Measurements from ENCODE around the gene UBE2G1. TPM values are rescaled to one million over a fixed set of nuclear protein-coding genes. Genes with fewer than 3 reads are reported as not detected.
A peak's percentile ranks its signal among the peaks of the same experiment; 100 is the strongest.

The UBE2G1 gene
- total RNA-seq, 1 donor from 2014 or later: 88.5 TPM

DNA sequence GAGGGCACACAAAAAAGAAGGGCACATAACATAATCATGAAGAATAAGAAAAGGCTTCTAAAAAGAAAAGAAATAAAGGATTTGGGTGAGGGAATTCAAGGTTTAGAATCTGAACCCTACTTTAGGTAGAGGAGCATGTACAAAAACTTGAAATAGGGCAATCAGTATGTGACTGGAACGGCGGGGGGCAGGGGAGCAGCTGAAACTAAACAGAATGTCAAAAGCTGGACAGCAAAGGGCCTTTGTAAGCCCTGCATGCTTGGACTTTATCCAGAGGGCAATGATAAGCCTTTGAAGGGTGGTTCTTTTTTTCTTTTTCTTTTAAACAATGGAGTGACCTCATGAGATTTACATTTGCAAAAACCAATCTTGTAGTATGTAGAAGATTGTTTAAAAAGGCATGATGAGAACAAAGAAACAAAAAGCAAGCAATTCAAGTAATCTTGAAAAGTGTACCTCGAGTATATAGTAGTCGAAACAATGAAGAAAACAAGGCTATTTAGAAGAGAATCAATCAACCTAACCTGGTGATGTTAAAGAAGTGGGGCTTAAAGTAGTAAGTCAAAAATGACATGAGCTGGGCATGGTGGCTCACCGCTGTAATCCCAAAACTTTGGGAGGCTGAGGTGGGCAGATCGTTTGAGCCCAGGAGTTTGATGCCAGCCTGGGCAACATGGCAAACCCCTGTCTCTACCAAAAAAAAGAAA lies 56.0 kb downstream of the UBE2G1 start:
- H3K9me3 Mint-ChIP-seq: peaks cover 40% of the 10 kb centered on the region
- TF ChIP-seq, protein P1, sequence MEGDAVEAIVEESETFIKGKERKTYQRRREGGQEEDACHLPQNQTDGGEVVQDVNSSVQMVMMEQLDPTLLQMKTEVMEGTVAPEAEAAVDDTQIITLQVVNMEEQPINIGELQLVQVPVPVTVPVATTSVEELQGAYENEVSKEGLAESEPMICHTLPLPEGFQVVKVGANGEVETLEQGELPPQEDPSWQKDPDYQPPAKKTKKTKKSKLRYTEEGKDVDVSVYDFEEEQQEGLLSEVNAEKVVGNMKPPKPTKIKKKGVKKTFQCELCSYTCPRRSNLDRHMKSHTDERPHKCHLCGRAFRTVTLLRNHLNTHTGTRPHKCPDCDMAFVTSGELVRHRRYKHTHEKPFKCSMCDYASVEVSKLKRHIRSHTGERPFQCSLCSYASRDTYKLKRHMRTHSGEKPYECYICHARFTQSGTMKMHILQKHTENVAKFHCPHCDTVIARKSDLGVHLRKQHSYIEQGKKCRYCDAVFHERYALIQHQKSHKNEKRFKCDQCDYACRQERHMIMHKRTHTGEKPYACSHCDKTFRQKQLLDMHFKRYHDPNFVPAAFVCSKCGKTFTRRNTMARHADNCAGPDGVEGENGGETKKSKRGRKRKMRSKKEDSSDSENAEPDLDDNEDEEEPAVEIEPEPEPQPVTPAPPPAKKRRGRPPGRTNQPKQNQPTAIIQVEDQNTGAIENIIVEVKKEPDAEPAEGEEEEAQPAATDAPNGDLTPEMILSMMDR (IDR thresholded peaks at IDR 0.05): no peak
- TF ChIP-seq EZH2phosphoT487 (IDR thresholded peaks at IDR 0.05): no peak
- no peak for TF ChIP-seq EZH2 (IDR thresholded peaks at IDR 0.05)
- Histone ChIP-seq H3K27me3 (no peaks in the 10 kb centered on the region), H3K27ac (no peak overlapping the region), H3F3A (ENCODE audit: low read depth) (peaks cover 13% of the 10 kb centered on the region), H2AFZ (replicated peaks) (no peak overlapping the region), H3K4me1 (no peaks in the 10 kb centered on the region), H3K36me3 (no peaks in the 10 kb centered on the region), H3K4me3 (no peak overlapping the region), H4K20me1 (ENCODE audit: low read depth) (peaks cover 5% of the 10 kb centered on the region), H3K79me2 (ENCODE audit: low read depth) (peaks cover 87% of the 10 kb centered on the region), H3K9me3 (ENCODE audit: low read depth) (peaks cover 4% of the 10 kb centered on the region), H3K4me2 (no peak overlapping the region), H3K9ac (no peak overlapping the region)
- H3K36me3 Mint-ChIP-seq: peaks cover 30% of the 10 kb centered on the region
- no peak for DNase-seq (ENCODE audit: low spot score)
- H3K4me3 Mint-ChIP-seq: no peak overlapping the region
- peaks cover 10% of the 10 kb centered on the region for H3K4me1 Mint-ChIP-seq
- H3K27ac Mint-ChIP-seq: no peak overlapping the region
- no peaks in the 10 kb centered on the region for H3K27me3 Mint-ChIP-seq (ENCODE audit: insufficient read depth, low read depth)

DNA sequence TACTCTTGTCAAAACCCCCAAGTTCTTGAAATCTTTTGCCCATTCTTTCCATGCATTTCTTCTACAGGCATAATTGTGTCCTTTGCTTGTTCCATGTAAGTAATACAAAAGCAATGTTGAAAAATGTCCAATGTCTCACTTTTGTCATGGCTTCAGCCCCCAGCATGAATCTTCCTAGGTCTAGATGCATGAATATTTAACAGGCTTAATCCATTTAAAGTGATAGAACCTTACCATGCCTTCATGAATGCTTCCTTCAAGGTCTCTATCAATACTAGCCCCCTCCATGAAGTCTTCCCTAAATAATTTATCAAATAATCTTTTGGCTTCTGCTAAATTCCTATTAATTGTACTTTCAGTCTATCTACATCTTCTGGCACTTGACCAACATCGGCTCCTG lies 56.6 kb downstream of the UBE2G1 start:
- Mint-ChIP-seq H3K36me3 (peaks cover 29% of the 10 kb centered on the region), H3K27me3 (ENCODE audit: insufficient read depth, low read depth) (no peaks in the 10 kb centered on the region), H3K27ac (no peak overlapping the region), H3K4me3 (no peak overlapping the region), H3K9me3 (peaks cover 37% of the 10 kb centered on the region), H3K4me1 (peaks cover 10% of the 10 kb centered on the region)
- Histone ChIP-seq H3K4me3 (no peak overlapping the region), H3K4me2 (no peak overlapping the region), H3K9ac (no peak overlapping the region), H4K20me1 (ENCODE audit: low read depth) (peaks cover 9% of the 10 kb centered on the region), H3K36me3 (no peaks in the 10 kb centered on the region), H3K79me2 (ENCODE audit: low read depth) (peaks cover 82% of the 10 kb centered on the region), H3K27me3 (no peaks in the 10 kb centered on the region), H3K4me1 (no peaks in the 10 kb centered on the region), H3F3A (ENCODE audit: low read depth) (peaks cover 19% of the 10 kb centered on the region), H2AFZ (replicated peaks) (no peak overlapping the region), H3K27ac (no peak overlapping the region), H3K9me3 (ENCODE audit: low read depth) (peaks cover 4% of the 10 kb centered on the region)
- TF ChIP-seq EZH2phosphoT487 (IDR thresholded peaks at IDR 0.05) (no peak), EZH2 (IDR thresholded peaks at IDR 0.05) (no peak)
- TF ChIP-seq, protein P1 (IDR thresholded peaks at IDR 0.05): no peak
- DNase-seq (ENCODE audit: low spot score): no peak

DNA sequence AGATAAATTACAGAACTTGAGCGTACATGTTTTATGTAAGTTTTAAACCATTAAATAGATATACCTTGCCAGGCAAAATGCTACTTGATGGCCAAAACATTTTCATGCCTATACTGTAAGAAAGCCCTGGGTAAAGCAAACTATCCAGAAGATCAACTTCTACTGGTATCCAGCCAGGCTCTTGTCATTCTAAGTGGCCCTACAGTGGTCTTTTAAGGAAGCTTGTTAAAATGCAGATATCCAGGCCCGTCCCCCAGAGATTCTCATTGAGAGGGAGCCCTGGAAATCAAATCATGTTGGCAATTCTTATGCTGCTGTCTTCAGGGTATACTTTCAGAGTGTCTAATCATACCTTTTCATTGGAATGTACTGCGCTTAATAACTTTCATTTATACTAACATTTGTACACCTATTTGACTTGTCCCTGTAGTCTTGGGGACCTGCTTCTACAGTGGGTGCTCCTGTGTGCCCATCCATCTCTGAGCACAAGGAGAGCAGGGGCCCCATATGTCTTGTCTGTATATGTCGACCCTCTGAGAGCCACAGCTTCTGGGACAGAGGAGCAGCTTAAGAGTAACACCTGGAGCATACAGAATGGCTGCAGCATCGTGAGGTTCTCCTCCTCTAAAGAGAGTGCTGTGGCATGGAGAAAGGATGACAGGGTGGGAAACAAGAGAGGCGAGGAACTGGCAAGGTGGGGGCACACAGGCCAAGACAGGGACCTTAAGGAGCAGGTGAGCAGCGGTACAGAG lies 59.1 kb downstream of the UBE2G1 start:
- Histone ChIP-seq H4K20me1 (ENCODE audit: low read depth) (peaks cover 20% of the 10 kb centered on the region), H3K9ac (no peak overlapping the region), H3K36me3 (no peaks in the 10 kb centered on the region), H3K27ac (no peak overlapping the region), H2AFZ (replicated peaks) (no peak overlapping the region), H3K27me3 (no peaks in the 10 kb centered on the region), H3K4me1 (no peaks in the 10 kb centered on the region), H3K4me2 (no peak overlapping the region), H3K4me3 (no peak overlapping the region), H3K79me2 (ENCODE audit: low read depth) (peaks cover 77% of the 10 kb centered on the region), H3F3A (ENCODE audit: low read depth) (peaks cover 22% of the 10 kb centered on the region), H3K9me3 (ENCODE audit: low read depth) (peaks cover 4% of the 10 kb centered on the region)
- Mint-ChIP-seq H3K27ac (peak overlapping the region; percentile 3), H3K4me3 (no peak overlapping the region), H3K4me1 (peaks cover 10% of the 10 kb centered on the region), H3K9me3 (peaks cover 20% of the 10 kb centered on the region), H3K36me3 (peaks cover 28% of the 10 kb centered on the region), H3K27me3 (ENCODE audit: insufficient read depth, low read depth) (no peaks in the 10 kb centered on the region)
- DNase-seq (ENCODE audit: low spot score): no peak
- TF ChIP-seq EZH2 (IDR thresholded peaks at IDR 0.05): no peak
- TF ChIP-seq, protein P1 (IDR thresholded peaks at IDR 0.05): no peak

All from neural progenitor cell (in vitro differentiated cells).